HG03159 (cell line): ENCODE data around the gene ASB8.
"Not testable (repeated sequence)": the region's sequence is repeated elsewhere in the genome, so short reads cannot be mapped to it uniquely, and the experiment has no call there.

Experiments
- ATAC-seq: cut with Tn5 transposase; IDR thresholded peaks from one replicate; pipeline ENCODE4 v1.9.1; 2021; ENCODE audit warnings: mild to moderate bottlenecking, moderate library complexity; ENCODE audit not compliant: unreplicated experiment

The ASB8 gene

DNA sequence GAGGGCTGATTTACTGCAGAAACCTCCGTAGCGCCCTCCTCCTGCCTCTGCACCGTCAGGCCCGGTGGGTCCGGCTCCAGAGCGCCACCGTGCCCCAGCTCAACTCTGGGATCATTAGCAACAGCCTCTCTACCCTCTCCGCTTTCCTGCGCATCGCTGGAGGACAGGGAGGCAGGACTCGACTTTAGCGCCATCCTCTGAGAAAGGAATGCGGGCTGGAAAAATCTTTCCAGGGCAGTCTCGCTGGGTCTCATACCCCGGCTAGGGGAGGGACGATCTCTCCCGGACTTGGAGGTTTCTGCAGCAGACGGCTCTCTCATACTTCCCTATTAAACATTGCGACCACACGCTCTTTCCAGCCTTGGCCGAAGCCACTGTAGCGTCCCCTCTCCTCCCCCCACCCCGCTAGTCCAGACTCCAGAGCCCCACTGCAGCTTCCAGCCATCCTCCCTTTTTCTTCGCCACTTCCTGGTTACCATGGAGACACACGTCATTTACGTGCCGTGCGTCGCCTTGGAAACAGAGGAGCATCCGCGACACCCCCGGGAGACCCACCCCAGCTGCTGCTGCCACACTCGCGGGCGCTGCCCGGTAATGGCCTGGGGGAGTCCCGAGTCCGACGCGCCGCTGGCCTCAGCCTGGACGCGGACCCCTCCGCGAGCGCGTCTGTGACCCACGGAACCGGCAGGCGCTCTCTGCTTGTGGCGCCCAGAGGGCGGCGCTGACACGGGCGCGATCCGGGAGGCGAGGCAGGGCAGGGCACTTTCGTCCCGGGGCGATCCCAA lies 26.0 kb upstream of the ASB8 start, which contains the start of gene CCDC184:
CCDC184 (plus strand) TSS at position 554 of the 785 bp plus-strand sequence. CDS start 479 bp downstream, outside the sequence.
- peak; percentile 60 for ATAC-seq

- ATAC-seq, result peak; percentile 7
Measured at GRCh38 chr12:48182631-48183030, 25.3 kb upstream of the ASB8 start.

DNA sequence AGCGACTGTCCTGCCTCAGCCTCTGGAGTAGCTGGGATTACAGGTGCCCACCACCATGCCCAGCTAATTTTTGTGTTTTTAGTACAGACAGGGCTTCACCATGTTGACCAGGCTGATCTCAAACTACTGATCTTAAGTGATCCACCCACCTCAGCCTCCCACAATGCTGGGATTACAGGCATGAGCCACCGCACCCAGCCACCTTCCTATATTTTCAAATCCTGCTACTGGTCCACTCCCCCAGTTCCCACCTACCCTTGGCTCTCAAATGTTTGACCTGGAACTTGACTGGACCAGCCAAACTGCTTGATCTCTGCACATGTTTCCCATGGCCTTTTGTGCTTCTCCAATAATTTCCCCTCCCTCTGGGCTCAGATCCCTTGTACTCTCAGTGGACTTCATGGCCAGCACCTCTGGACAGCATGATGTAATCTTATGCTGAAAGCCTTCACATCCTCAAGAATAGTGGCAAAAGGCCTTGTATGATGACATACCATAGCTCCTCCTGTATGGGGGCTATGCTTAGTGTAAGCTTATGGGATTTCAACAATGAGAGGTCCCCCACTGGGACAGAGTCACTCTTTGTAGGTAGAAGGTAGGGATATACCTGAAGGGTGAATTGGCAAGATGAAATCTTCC lies 23.7 kb upstream of the ASB8 start:
- no peak for ATAC-seq

- no peak for ATAC-seq
Measured at GRCh38 chr12:48180424-48180823, 23.1 kb upstream of the ASB8 start.

GRCh38 chr12:48179466-48179865 lies 22.2 kb upstream of the ASB8 start:
- ATAC-seq, result no peak

GRCh38 chr12:48177982-48178381 lies 20.7 kb upstream of the ASB8 start:
- no peak for ATAC-seq

- no peak for ATAC-seq
Measured at GRCh38 chr12:48176417-48176751, 19.1 kb upstream of the ASB8 start.

- no peak for ATAC-seq
Measured at GRCh38 chr12:48175613-48176416, 18.5 kb upstream of the ASB8 start.

DNA sequence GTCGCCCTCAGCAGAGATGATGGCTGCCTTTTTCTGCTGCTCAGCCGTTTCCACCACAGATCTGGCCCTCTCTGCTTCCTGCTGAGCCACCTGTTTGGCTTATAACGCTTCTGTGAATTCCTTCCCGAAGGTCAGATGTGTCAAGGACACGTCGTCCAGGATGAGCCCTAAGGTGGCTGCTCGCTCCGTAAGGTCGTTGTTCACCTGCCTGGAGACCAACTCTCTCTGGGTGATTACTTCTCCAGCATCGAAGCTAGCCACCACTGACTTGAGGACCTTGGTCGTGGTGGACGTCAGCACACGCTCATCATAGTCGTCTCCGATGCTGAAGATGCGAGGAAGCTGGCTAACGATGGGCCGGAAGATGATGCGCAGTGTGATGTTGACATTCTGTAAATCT lies 11.7 kb upstream of the ASB8 start:
- no peak for ATAC-seq

- ATAC-seq, result no peak
Measured at GRCh38 chr12:48165089-48165981, 8.0 kb upstream of the ASB8 start.

GRCh38 chr12:48164451-48164850 lies 7.1 kb upstream of the ASB8 start:
- no peak for ATAC-seq

DNA sequence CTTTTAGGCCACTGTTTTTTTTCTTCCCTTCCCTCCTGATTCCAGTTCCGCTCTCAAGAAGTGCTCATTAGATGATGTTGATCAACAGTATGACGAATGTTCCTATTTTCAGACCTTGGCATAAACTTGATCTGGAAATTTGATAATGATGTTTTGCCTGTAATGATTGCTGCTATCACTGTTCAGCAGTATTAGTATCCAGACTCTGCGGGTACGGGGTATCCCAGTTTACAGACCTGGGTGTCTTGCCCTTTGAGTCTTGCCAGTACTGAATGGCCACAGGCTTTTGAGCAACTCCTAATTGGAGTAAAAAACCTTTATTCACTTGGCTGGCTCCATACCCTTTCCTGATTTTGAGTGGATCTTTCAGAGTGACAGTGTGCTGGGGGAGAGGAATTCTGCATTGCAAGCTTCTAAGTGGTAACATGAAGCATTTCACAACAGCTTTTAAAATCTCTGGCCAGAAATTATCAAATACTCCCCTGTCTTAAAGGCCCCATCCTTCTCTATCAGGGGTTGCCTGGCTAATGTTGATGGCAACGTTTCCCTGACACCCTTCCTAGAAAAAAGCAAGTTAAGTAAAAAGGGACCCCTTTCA lies 5.9 kb upstream of the ASB8 start:
- no peak for ATAC-seq

GRCh38 chr12:48160807-48161206 lies 3.5 kb upstream of the ASB8 start:
- no peak for ATAC-seq

GRCh38 chr12:48160046-48160445 lies 2.7 kb upstream of the ASB8 start:
- no peak for ATAC-seq

- ATAC-seq, result no peak
Measured at GRCh38 chr12:48157889-48158370, 615 bp upstream of the ASB8 start.

DNA sequence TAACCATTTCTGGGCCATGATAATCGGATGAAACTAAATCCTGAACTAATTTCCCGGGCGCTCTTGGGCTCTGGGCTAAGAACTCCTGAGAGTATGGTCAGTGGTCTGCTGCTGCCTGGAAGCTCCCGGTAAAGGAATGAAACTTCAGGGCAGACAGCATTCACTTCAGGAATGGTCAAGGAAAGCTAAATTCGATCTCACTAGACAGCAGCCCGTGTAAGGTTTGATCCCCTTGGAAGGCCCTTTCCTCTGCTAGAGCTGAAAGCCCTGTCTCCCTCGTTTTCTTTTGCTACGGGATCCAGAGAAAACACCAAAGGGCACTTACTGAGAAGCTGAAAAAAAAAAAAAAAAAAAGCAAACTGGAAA lies 680 bp downstream of the ASB8 start:
- ATAC-seq, result no peak

DNA sequence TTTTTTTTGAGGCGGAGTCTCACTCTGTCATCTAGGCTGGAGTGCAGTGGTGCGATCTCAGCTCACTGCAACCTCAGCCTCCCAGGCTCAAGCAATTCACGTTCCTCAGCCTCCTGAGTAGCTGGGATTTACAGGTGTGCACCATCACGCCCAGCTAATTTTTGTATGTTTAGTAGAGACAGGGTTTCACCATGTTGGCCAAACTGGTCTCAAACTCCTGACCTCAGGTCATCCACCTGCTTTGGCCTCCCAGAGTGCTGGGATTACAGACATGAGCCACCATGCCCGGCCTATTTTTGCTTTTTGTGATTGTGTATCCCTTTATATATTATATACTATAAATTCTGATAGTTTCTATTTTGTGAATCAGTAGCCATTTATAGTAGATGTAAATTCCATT lies 1.5 kb downstream of the ASB8 start:
- not testable (repeated sequence) for ATAC-seq

DNA sequence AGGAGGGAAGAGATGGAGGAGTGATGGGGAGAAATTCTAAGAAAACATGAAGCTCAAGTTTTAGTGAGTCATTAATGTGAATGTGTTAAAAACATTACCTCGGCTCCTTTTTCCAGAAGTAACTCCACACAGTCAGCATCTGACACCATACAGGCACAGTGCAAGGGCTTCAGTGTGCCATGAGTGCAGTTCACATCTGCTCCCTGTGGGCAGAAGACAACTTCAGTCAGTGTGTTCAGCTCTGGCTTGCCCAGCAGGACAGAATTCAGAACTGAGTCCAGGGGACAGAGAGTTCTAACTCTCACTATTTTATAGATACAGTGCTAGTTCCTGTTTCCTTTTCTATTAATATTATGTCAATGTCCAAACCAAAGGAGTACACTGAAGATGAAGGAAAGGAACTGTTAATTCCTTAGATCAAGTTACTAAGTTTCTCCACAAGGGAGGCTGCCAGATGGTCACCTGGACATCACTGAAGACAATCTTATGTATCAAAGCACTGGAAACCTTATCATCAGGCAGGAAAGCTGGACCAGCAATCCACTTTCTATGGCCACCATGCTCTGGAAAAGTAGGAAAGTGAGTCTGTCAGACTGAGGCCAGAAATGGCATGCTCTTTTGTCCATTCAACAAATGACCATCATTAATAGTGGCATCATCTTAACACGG lies 6.1 kb downstream of the ASB8 start:
- no peak for ATAC-seq

GRCh38 chr12:48145981-48146380 lies 11.3 kb downstream of the ASB8 start:
- no peak for ATAC-seq

- no peak for ATAC-seq
Measured at GRCh38 chr12:48143898-48144297, 13.4 kb downstream of the ASB8 start.
